DND-41 (cell line): ENCODE results near the gene VWA8.

Source experiments
- CTCF ChIP-seq: IDR thresholded peaks from 2 replicates; pipeline ENCODE4 v1.5.1; 2012; ENCODE audit warnings: borderline replicate concordance, low read length, moderate library complexity, mild to moderate bottlenecking; ENCODE audit not compliant: poor library complexity, severe bottlenecking; ENCODE audit errors: extremely low read depth
- EZH2 ChIP-seq: IDR thresholded peaks from 3 replicates; pipeline ENCODE4 v1.6.1; 2012; ENCODE audit warnings: borderline replicate concordance, low read depth, mild to moderate bottlenecking, moderate library complexity, low read length, inconsistent platforms; ENCODE audit not compliant: severe bottlenecking

- TF ChIP-seq CTCF (no peak), EZH2 (no peak)
Observed at GRCh38 chr13:41633776-41634175, 327.1 kb downstream of the VWA8 start.
